ENCODE results near the gene TMEM86B. TPM values are rescaled to one million over a fixed set of nuclear protein-coding genes. Genes with fewer than 3 reads are reported as not detected.

Gene TMEM86B
- total RNA-seq, 6 experiments from 2014 or later, result 8.8 to 22.2 (median 14.0) TPM

GRCh38 chr19:55258828-55259539, 30.4 kb upstream of the TMEM86B start, which contains the start of gene PPP6R1:
PPP6R1 (minus strand) TSS chr19:55259017; CDS start chr19:55247103, 11,914 bp downstream.
- DNase-seq (peak; percentile 97 to 99 (median 99)), ATAC-seq (peak; percentile 90 to 94 (median 92))
- no peaks in the 10 kb centered on the region for H3K27me3 ChIP-seq
- H3K4me1 ChIP-seq, result peaks cover 0 to 28% (median 14%) of the 10 kb centered on the region in 4 donors
- intact Hi-C loops (cut with DNase I), result loop anchor here in 1 of 2 donors (10.0 kb wide), 1 partner anchor 64 kb away; no protein-coding TSS in a partner anchor
- TF ChIP-seq, protein P1, sequence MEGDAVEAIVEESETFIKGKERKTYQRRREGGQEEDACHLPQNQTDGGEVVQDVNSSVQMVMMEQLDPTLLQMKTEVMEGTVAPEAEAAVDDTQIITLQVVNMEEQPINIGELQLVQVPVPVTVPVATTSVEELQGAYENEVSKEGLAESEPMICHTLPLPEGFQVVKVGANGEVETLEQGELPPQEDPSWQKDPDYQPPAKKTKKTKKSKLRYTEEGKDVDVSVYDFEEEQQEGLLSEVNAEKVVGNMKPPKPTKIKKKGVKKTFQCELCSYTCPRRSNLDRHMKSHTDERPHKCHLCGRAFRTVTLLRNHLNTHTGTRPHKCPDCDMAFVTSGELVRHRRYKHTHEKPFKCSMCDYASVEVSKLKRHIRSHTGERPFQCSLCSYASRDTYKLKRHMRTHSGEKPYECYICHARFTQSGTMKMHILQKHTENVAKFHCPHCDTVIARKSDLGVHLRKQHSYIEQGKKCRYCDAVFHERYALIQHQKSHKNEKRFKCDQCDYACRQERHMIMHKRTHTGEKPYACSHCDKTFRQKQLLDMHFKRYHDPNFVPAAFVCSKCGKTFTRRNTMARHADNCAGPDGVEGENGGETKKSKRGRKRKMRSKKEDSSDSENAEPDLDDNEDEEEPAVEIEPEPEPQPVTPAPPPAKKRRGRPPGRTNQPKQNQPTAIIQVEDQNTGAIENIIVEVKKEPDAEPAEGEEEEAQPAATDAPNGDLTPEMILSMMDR (IDR thresholded peaks at IDR 0.05), result no peak
- peak; percentile 90 for TF ChIP-seq POLR2A (IDR thresholded peaks at IDR 0.05)
- peak within 1 kb of the TSS; percentile 77 to 88 (median 86) for H3K27ac ChIP-seq
- WGBS (ENCODE audit: insufficient coverage, low coverage, low lambda C conversion rate, missing lambda C conversion rate), result 0% methylated on average over 6 of the region's 76 CpGs
- peaks cover 0 to 2% (median 0%) of the 10 kb centered on the region in 4 donors for H3K9me3 ChIP-seq
- peak within 1 kb of the TSS; percentile 85 to 96 (median 94) for H3K4me3 ChIP-seq
- H3K36me3 ChIP-seq, result no peaks in the 10 kb centered on the region

DNA sequence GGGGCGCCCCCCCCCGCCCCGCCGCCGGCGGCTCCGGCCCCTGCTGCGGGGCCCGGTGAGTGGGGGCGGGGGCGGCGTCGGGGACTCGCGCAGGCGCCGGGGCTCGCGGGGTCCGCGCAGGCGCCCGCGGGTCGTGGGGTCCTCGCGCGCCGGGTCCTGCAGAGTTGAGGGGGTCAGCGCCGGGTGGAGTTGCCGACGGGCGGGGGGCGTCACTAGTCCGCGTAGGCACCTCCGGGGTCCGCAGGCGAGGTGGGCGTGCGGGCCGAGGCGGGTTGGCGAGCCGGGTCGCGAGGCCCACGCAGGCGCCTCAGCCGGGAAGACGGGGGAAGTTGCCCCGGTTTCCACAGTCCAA, 29.9 kb upstream of the TMEM86B start:
- peaks cover 0 to 28% (median 14%) of the 10 kb centered on the region in 4 donors for H3K4me1 ChIP-seq
- intact Hi-C loops (cut with DNase I), result loop anchor here in 1 of 2 donors (10.0 kb wide), 1 partner anchor 64 kb away; no protein-coding TSS in a partner anchor
- no peak for TF ChIP-seq POLR2A (IDR thresholded peaks at IDR 0.05)
- TF ChIP-seq, protein P1 (IDR thresholded peaks at IDR 0.05), result no peak

GRCh38 chr19:55257461-55258420, 29.2 kb upstream of the TMEM86B start:
- DNase-seq (no peak), ATAC-seq (no peak)
- Histone ChIP-seq H3K36me3 (no peaks in the 10 kb centered on the region), H3K4me1 (peaks cover 0 to 28% (median 14%) of the 10 kb centered on the region in 4 donors), H3K4me3 (peak overlapping the region; percentile 85 to 96 (median 94)), H3K27me3 (no peaks in the 10 kb centered on the region), H3K27ac (peak overlapping the region; percentile 2 to 88 (median 86)), H3K9me3 (peaks cover 0 to 2% (median 0%) of the 10 kb centered on the region in 4 donors)
- TF ChIP-seq POLR2A (IDR thresholded peaks at IDR 0.05), result no peak
- TF ChIP-seq, protein P1 (IDR thresholded peaks at IDR 0.05), result no peak
- 2% methylated on average over 42 of the region's 51 CpGs for WGBS (ENCODE audit: insufficient coverage, low coverage, low lambda C conversion rate, missing lambda C conversion rate)
- intact Hi-C loops (cut with DNase I), result loop anchor here in 1 of 2 donors (10.0 kb wide), 1 partner anchor 63 kb away; no protein-coding TSS in a partner anchor

More for the DNA sequence above, 29.9 kb upstream of the TMEM86B start:
- no peak for DNase-seq
- peak overlapping the region; percentile 85 to 96 (median 94) for H3K4me3 ChIP-seq
- H3K36me3 ChIP-seq, result no peaks in the 10 kb centered on the region
- H3K27me3 ChIP-seq, result no peaks in the 10 kb centered on the region
- H3K9me3 ChIP-seq, result peaks cover 0 to 2% (median 0%) of the 10 kb centered on the region in 4 donors
- WGBS (ENCODE audit: insufficient coverage, low coverage, low lambda C conversion rate, missing lambda C conversion rate), result 0% methylated on average over 5 of the region's 53 CpGs
- H3K27ac ChIP-seq, result peak overlapping the region; percentile 48 to 88 (median 86)
- ATAC-seq, result peak in 3 of 4 donors; percentile 7 to 25 (median 17)

Data from right lobe of liver (tissue), 6 donors.